ENCODE results near the gene FOXA3. TPM values are rescaled to one million over a fixed set of nuclear protein-coding genes. Genes with fewer than 3 reads are reported as not detected.

FOXA3 gene
- total RNA-seq, 1 donor from 2014 or later: 0.68 TPM

GRCh38 chr19:45922281-45922680 is 58.2 kb downstream of the FOXA3 start:
- Histone ChIP-seq H3K36me3 (no peaks in the 10 kb centered on the region), H3K4me1 (no peaks in the 10 kb centered on the region), H3K4me3 (no peak overlapping the region), H3K27me3 (ENCODE audit: low read depth) (peaks cover 4% of the 10 kb centered on the region), H3K9me3 (no peaks in the 10 kb centered on the region), H3K27ac (no peak overlapping the region)
- intact Hi-C loops (cut with DNase I): no loop called here
- ATAC-seq (no peak), DNase-seq (no peak)
- TF ChIP-seq CTCF (IDR thresholded peaks at IDR 0.05): no peak

Other genes starting within 250 kb of the FOXA3 start
- gene EML2, start 224.9 kb upstream of the FOXA3 start, total RNA-seq: 51.4 TPM
- 7.5 TPM for gene GIPR, start 196.1 kb upstream of the FOXA3 start, total RNA-seq
- gene SNRPD2, start 172.4 kb upstream of the FOXA3 start, total RNA-seq: 229 TPM
- 5.0 TPM for gene QPCTL, start 171.7 kb upstream of the FOXA3 start, total RNA-seq
- gene FBXO46, start 133.4 kb upstream of the FOXA3 start, total RNA-seq: 19.3 TPM
- not detected for gene MEIOSIN, start 130.9 kb upstream of the FOXA3 start, total RNA-seq
- 16.8 TPM for gene SIX5, start 95.1 kb upstream of the FOXA3 start, total RNA-seq
- 42.6 TPM for gene DMPK, start 81.8 kb upstream of the FOXA3 start, total RNA-seq
- gene DMWD, start 71.5 kb upstream of the FOXA3 start, total RNA-seq: 47.4 TPM
- 0.21 TPM for gene RSPH6A, start 49.0 kb upstream of the FOXA3 start, total RNA-seq
- gene SYMPK, start 1.2 kb upstream of the FOXA3 start, total RNA-seq: 73.1 TPM
- 21.4 TPM for gene IRF2BP1, start 21.8 kb downstream of the FOXA3 start, total RNA-seq
- 7.5 TPM for gene MYPOP, start 38.3 kb downstream of the FOXA3 start, total RNA-seq
- not detected for gene NANOS2, start 50.5 kb downstream of the FOXA3 start, total RNA-seq
- gene NOVA2, start 109.5 kb downstream of the FOXA3 start, total RNA-seq: 18.8 TPM
- 16.3 TPM for gene CCDC61, start 131.1 kb downstream of the FOXA3 start, total RNA-seq
- 3.0 TPM for gene PGLYRP1, start 158.7 kb downstream of the FOXA3 start, total RNA-seq
- gene IGFL4, start 176.7 kb downstream of the FOXA3 start, total RNA-seq: not detected

Measured in lower lobe of right lung (tissue), 2 donors.